ENCODE results near the gene CHFR.

- no peak for TF ChIP-seq CTCF (IDR thresholded peaks at IDR 0.05 in 2 of 3, conservative IDR thresholded peaks at IDR 0.05 in 1 of 3; ENCODE audit: insufficient read depth in 2 of 3, low read depth in 1 of 3, low read length in 3 of 3)
- TF ChIP-seq, protein P1, sequence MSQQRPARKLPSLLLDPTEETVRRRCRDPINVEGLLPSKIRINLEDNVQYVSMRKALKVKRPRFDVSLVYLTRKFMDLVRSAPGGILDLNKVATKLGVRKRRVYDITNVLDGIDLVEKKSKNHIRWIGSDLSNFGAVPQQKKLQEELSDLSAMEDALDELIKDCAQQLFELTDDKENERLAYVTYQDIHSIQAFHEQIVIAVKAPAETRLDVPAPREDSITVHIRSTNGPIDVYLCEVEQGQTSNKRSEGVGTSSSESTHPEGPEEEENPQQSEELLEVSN (IDR thresholded peaks at IDR 0.05; ENCODE audit: borderline replicate concordance in 1 of 2, extremely low read depth in 1 of 2, insufficient read depth in 1 of 2, insufficient read length in 1 of 2, low read depth in 1 of 2, low read length in 1 of 2, poor library complexity in 1 of 2, severe bottlenecking in 1 of 2), result no peak
- TF ChIP-seq POLR2A (conservative IDR thresholded peaks at IDR 0.05), result no peak
- no peak for TF ChIP-seq GABPB1 (CRISPR knock-in tag; IDR thresholded peaks at IDR 0.05)
- TF ChIP-seq, protein P2, sequence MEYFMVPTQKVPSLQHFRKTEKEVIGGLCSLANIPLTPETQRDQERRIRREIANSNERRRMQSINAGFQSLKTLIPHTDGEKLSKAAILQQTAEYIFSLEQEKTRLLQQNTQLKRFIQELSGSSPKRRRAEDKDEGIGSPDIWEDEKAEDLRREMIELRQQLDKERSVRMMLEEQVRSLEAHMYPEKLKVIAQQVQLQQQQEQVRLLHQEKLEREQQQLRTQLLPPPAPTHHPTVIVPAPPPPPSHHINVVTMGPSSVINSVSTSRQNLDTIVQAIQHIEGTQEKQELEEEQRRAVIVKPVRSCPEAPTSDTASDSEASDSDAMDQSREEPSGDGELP (CRISPR knock-in tag; IDR thresholded peaks at IDR 0.05; ENCODE audit: borderline replicate concordance), result no peak
- no peak for TF ChIP-seq ADNP (tag; IDR thresholded peaks at IDR 0.05)
- TF ChIP-seq CEBPG (CRISPR knock-in tag; IDR thresholded peaks at IDR 0.05), result no peak
- TF ChIP-seq CEBPG (tag; conservative IDR thresholded peaks at IDR 0.05 in 1 of 2, IDR thresholded peaks at IDR 0.05 in 1 of 2), result no peak
- no peak for TF ChIP-seq ZNF707 (CRISPR knock-in tag; conservative IDR thresholded peaks at IDR 0.05)
- TF ChIP-seq, protein P3, sequence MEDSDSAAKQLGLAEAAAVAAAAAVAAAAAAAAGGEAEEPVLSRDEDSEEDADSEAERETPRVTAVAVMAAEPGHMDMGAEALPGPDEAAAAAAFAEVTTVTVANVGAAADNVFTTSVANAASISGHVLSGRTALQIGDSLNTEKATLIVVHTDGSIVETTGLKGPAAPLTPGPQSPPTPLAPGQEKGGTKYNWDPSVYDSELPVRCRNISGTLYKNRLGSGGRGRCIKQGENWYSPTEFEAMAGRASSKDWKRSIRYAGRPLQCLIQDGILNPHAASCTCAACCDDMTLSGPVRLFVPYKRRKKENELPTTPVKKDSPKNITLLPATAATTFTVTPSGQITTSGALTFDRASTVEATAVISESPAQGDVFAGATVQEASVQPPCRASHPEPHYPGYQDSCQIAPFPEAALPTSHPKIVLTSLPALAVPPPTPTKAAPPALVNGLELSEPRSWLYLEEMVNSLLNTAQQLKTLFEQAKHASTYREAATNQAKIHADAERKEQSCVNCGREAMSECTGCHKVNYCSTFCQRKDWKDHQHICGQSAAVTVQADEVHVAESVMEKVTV (CRISPR knock-in tag; IDR thresholded peaks at IDR 0.05), result no peak
- no peak for TF ChIP-seq HNRNPK (IDR thresholded peaks at IDR 0.05; ENCODE audit: low read depth, low read length, poor library complexity, severe bottlenecking)
- no peak for TF ChIP-seq DMBX1 (CRISPR knock-in tag; IDR thresholded peaks at IDR 0.05; ENCODE audit: borderline replicate concordance)
- no peak for TF ChIP-seq ZNF280B (CRISPR knock-in tag; IDR thresholded peaks at IDR 0.05)
- no peak for TF ChIP-seq ARNT (IDR thresholded peaks at IDR 0.05)
Measured at GRCh38 chr12:132825089-132825488, 62.3 kb downstream of the CHFR start.

All from K562 (cell line).